ENCODE measurements around the gene SEC23B. TPM values are rescaled to one million over a fixed set of nuclear protein-coding genes. Genes with fewer than 3 reads are reported as not detected.

Gene SEC23B
- total RNA-seq, 4 donors from 2014 or later, result 27.1 to 49.2 (median 43.4) TPM

DNA sequence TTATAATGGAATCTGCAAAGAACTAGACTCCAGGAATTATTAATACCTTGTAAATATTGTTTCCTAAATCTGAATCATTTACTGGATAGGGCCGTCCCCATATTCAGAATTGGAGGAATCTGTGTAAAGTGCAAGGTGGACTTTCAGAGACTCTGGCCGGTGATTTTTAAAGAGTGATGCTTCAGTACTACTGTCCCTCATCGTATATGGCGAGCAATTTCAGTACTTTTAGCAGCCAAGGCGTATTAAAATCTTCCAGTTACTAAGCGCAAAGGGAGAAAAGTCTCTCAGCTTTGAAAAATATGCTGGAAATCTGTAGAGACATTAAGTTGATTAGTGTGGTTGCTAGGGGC is 60.0 kb downstream of the SEC23B start:
- Histone ChIP-seq H3K4me3 (peak overlapping the region; percentile 86), H3K9me3 (no peaks in the 10 kb centered on the region), H3K4me1 (no peaks in the 10 kb centered on the region), H3K27ac (peak overlapping the region; percentile 85 to 90), H3K27me3 (no peaks in the 10 kb centered on the region), H3K36me3 (no peaks in the 10 kb centered on the region)
- TF ChIP-seq, protein P1, sequence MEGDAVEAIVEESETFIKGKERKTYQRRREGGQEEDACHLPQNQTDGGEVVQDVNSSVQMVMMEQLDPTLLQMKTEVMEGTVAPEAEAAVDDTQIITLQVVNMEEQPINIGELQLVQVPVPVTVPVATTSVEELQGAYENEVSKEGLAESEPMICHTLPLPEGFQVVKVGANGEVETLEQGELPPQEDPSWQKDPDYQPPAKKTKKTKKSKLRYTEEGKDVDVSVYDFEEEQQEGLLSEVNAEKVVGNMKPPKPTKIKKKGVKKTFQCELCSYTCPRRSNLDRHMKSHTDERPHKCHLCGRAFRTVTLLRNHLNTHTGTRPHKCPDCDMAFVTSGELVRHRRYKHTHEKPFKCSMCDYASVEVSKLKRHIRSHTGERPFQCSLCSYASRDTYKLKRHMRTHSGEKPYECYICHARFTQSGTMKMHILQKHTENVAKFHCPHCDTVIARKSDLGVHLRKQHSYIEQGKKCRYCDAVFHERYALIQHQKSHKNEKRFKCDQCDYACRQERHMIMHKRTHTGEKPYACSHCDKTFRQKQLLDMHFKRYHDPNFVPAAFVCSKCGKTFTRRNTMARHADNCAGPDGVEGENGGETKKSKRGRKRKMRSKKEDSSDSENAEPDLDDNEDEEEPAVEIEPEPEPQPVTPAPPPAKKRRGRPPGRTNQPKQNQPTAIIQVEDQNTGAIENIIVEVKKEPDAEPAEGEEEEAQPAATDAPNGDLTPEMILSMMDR (IDR thresholded peaks at IDR 0.05), result no peak
- no peak for TF ChIP-seq POLR2A (IDR thresholded peaks at IDR 0.05)
- DNase-seq, result no peak
- intact Hi-C loops (cut with DNase I; ENCODE audit: low total_unique reads), result no loop called here

DNA sequence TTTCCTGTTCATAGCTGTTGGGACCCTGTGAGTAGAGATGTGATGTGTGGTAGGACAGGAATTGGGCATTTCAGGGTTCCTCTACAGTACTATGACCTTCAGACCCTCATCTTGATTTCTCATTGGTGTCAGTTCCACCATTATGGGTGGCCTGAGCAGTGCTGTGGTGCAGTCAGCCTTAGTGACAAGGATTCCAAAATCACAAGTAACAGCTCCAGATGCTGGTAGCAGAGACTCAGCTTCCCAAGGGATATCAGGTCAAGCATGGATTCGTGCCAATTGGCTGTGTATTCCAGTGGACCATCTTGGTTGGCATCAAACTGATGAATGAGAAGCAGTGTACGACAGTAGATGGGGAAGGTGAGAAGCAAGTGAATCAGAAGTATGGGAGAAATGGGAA is 63.3 kb downstream of the SEC23B start:
- Histone ChIP-seq H3K27ac (no peak overlapping the region), H3K36me3 (no peaks in the 10 kb centered on the region), H3K4me1 (no peaks in the 10 kb centered on the region), H3K9me3 (no peaks in the 10 kb centered on the region), H3K27me3 (no peaks in the 10 kb centered on the region), H3K4me3 (no peak overlapping the region)
- intact Hi-C loops (cut with DNase I; ENCODE audit: low total_unique reads), result no loop called here
- no peak for TF ChIP-seq POLR2A (IDR thresholded peaks at IDR 0.05)
- TF ChIP-seq, protein P1 (IDR thresholded peaks at IDR 0.05), result no peak
- DNase-seq, result no peak

DNA sequence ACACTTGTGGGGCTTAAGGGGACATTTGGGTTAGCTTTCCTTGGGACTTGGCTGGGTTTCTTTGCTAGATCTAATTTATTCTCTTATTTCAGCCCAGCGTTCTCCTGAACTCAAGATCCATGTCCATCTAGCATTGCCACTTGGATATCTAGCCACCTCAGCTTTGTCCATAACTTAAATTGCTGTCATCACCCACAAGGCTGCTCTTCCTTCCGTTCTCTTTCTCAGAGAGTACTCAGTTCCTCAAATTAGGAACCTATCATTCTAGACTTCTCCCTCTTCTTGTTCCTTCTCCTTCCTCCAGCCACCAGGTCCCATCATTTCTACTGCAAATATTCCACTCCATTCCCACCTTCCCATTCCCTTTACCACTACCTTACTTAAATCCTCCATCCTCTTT is 63.8 kb downstream of the SEC23B start:
- H3K4me3 ChIP-seq, result no peak overlapping the region
- intact Hi-C loops (cut with DNase I; ENCODE audit: low total_unique reads), result no loop called here
- no peaks in the 10 kb centered on the region for H3K36me3 ChIP-seq
- no peaks in the 10 kb centered on the region for H3K9me3 ChIP-seq
- H3K4me1 ChIP-seq, result no peaks in the 10 kb centered on the region
- no peaks in the 10 kb centered on the region for H3K27me3 ChIP-seq
- no peak for TF ChIP-seq POLR2A (IDR thresholded peaks at IDR 0.05)
- TF ChIP-seq, protein P1 (IDR thresholded peaks at IDR 0.05), result no peak
- no peak overlapping the region for H3K27ac ChIP-seq
- no peak for DNase-seq

DNA sequence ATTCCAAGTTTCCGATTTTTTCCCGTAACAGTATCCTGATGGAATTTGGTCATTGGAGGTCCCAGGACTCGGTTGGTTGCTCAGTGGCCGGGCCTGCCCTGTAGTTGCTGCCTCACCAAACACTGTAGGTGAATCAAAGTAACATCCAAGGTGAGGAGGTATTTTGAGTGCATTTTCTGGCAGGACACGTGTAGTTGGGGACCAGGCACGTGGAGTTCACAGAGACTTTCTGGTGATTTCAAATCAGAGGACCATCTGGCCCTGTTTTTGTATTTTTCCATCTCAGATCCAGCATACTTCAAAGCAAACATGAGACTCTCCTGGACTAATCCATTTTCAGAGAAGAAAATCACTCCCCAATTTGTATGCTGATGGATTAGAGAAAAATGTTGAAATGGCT is 70.2 kb downstream of the SEC23B start:
- no peak for TF ChIP-seq POLR2A (IDR thresholded peaks at IDR 0.05)
- TF ChIP-seq, protein P1 (IDR thresholded peaks at IDR 0.05), result no peak

DNA sequence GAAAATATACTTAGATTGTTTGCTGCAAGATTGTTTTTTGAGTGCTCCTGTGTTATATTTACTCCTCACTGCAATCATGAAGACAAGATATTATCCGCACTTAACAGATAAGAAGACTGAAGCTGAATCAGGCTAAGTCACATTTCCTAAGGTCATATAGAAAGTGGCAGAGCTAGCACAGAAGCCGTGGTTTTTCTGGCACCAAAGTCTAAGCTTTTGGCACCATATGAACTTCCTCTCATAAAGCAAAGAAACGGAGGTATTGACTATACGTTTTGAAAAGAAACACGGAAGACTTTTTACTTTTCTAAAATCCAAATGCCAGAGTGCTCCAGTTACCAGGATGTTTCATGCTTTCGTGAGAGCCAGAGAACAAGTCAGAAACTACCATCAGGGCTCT is 70.8 kb downstream of the SEC23B start:
- no peak for TF ChIP-seq POLR2A (IDR thresholded peaks at IDR 0.05)
- TF ChIP-seq, protein P1 (IDR thresholded peaks at IDR 0.05), result no peak
- no peaks in the 10 kb centered on the region for H3K4me1 ChIP-seq
- H3K4me3 ChIP-seq, result no peak overlapping the region
- no peak overlapping the region for H3K27ac ChIP-seq
- intact Hi-C loops (cut with DNase I; ENCODE audit: low total_unique reads), result no loop called here
- DNase-seq, result no peak
- H3K36me3 ChIP-seq, result no peaks in the 10 kb centered on the region
- no peaks in the 10 kb centered on the region for H3K9me3 ChIP-seq
- no peaks in the 10 kb centered on the region for H3K27me3 ChIP-seq

More for the DNA sequence above, 70.2 kb downstream of the SEC23B start:
- Histone ChIP-seq H3K27ac (no peak overlapping the region), H3K4me1 (no peaks in the 10 kb centered on the region), H3K36me3 (no peaks in the 10 kb centered on the region), H3K27me3 (no peaks in the 10 kb centered on the region), H3K9me3 (no peaks in the 10 kb centered on the region), H3K4me3 (no peak overlapping the region)
- DNase-seq, result no peak
- intact Hi-C loops (cut with DNase I; ENCODE audit: low total_unique reads), result no loop called here

All from uterus (tissue), 4 donors.